Thymus (tissue), 11 donors: ENCODE results near the gene KCNH8. TPM values are rescaled to one million over a fixed set of nuclear protein-coding genes. Genes with fewer than 3 reads are reported as not detected.

ENCODE experiments used
- DNase-seq, 9 donors: peaks; one replicate each; pipeline ENCODE4 v3.0.0-alpha.2; 2013; ENCODE audit warnings: low spot score in 9 of 9, low read depth in 6 of 9, missing footprints in 1 of 9
- H3K27ac ChIP-seq, 2 donors: one replicate each; pipeline ENCODE4 v1.5.1; 2013; ENCODE audit warnings: control low read depth in 1 of 2, low read depth in 1 of 2, low read length in 1 of 2, mild to moderate bottlenecking in 1 of 2, moderate library complexity in 1 of 2
- H3K27me3 ChIP-seq, 2 donors: one replicate each; pipeline ENCODE4 v1.5.1; 2013; ENCODE audit warnings: low read length in 1 of 2; ENCODE audit not compliant: control insufficient read depth in 2 of 2, insufficient read depth in 1 of 2
- H3K36me3 ChIP-seq, 2 donors: one replicate each; pipeline ENCODE4 v1.5.1; 2013; ENCODE audit warnings: low read length in 1 of 2, mild to moderate bottlenecking in 1 of 2, moderate library complexity in 1 of 2; ENCODE audit not compliant: control insufficient read depth in 2 of 2, insufficient read depth in 2 of 2
- H3K4me1 ChIP-seq, 2 donors: one replicate each; pipeline ENCODE4 v1.5.1; 2013; ENCODE audit warnings: low read length in 2 of 2; ENCODE audit not compliant: control insufficient read depth in 2 of 2, insufficient read depth in 2 of 2
- H3K4me3 ChIP-seq, 2 donors: one replicate each; pipeline ENCODE4 v1.5.1; 2013; ENCODE audit warnings: low read length in 2 of 2, control low read depth in 1 of 2, mild to moderate bottlenecking in 1 of 2
- H3K9me3 ChIP-seq, 2 donors: one replicate each; pipeline ENCODE4 v1.5.1; 2013; ENCODE audit warnings: low read length in 1 of 2, mild to moderate bottlenecking in 1 of 2; ENCODE audit not compliant: control insufficient read depth in 2 of 2, insufficient read depth in 1 of 2
- WGBS: extraction: QIAGEN DNeasy Blood & Tissue Kit; methylation state at CpG from one replicate; pipeline ENCODE4 v1.1.7; 2013; 5-methylcytosine and 5-hydroxymethylcytosine counted together
- polyA plus RNA-seq: library from polyadenylated mRNA; stranded (reverse); fragments of 200-250 nt; gene quantifications from one replicate; pipeline ENCODE4 v1.2.3, GENCODE V29; 2013
- total RNA-seq: library from RNA; stranded (reverse); fragments of 120-200 nt; gene quantifications from one replicate; pipeline ENCODE4 v1.2.4, GENCODE V29; 2013
- donor health status: healthy.

KCNH8 gene
- total and polyA plus RNA-seq, 2 donors: 0.33 to 0.80 TPM

DNA sequence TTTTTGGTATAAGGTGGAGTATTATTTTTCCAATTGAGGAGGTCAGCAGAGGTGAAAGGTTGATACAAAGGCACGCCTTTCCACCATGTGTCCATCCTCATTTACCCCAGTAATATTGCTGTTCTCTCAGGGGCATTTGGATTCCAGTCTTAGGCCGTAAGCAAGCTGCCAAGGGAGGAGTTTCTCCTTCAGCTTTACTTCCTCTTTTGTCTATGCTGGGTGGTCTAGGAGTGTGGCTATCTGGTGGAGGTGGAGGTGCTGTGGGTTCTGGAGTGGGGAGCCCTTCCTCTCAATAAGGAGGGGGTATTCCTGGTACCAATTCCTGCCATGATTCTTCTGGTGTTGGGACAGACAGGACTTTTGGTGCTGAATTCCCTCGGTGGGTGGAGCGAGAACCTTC is 340.6 kb downstream of the KCNH8 start:
- Histone ChIP-seq H3K27ac (no peak overlapping the region), H3K4me1 (no peaks in the 10 kb centered on the region), H3K27me3 (no peaks in the 10 kb centered on the region), H3K4me3 (no peak overlapping the region), H3K36me3 (no peaks in the 10 kb centered on the region), H3K9me3 (no peaks in the 10 kb centered on the region)
- DNase-seq: no peak
- WGBS: 87% methylated on average over 4 of the region's 4 CpGs

- Histone ChIP-seq H3K9me3 (no peaks in the 10 kb centered on the region), H3K36me3 (no peaks in the 10 kb centered on the region), H3K4me1 (no peaks in the 10 kb centered on the region), H3K27ac (no peak overlapping the region), H3K4me3 (no peak overlapping the region), H3K27me3 (no peaks in the 10 kb centered on the region)
- WGBS: 95% methylated on average over 13 of the region's 13 CpGs
- DNase-seq: no peak
These were observed 341.6 kb downstream of the KCNH8 start for GRCh38 chr3:19489936-19490335.

- Histone ChIP-seq H3K9me3 (no peaks in the 10 kb centered on the region), H3K4me3 (no peak overlapping the region), H3K27me3 (no peaks in the 10 kb centered on the region), H3K27ac (no peak overlapping the region), H3K4me1 (no peaks in the 10 kb centered on the region), H3K36me3 (no peaks in the 10 kb centered on the region)
- WGBS: 97% methylated on average over 1 of the region's 1 CpG
- no peak for DNase-seq
These were observed 357.9 kb downstream of the KCNH8 start for GRCh38 chr3:19506171-19506570.

DNA sequence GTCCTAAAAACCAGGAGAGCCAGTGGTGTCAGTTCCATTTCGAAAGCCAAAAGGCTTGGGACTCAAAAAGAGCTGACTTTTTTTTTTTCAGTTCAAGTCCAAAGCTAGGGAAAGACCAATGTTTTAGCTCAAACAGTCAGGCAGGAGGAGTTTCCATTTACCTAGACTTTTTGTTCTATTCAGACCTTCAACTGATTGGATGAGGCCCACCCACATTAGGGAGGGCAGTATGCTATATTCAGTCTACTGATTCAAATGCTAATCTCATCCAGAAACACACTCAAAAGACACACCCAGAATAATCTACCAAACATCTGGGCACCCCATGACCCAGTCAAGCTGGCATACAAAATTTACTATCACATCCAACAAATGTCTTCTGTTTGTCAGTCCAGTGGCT is 374.0 kb downstream of the KCNH8 start:
- no peak overlapping the region for H3K27ac ChIP-seq
- no peaks in the 10 kb centered on the region for H3K27me3 ChIP-seq
- H3K4me1 ChIP-seq: no peaks in the 10 kb centered on the region
- 100% methylated on average over 1 of the region's 1 CpG for WGBS
- no peak for DNase-seq
- H3K36me3 ChIP-seq: no peaks in the 10 kb centered on the region
- H3K9me3 ChIP-seq: no peaks in the 10 kb centered on the region
- no peak overlapping the region for H3K4me3 ChIP-seq

DNA sequence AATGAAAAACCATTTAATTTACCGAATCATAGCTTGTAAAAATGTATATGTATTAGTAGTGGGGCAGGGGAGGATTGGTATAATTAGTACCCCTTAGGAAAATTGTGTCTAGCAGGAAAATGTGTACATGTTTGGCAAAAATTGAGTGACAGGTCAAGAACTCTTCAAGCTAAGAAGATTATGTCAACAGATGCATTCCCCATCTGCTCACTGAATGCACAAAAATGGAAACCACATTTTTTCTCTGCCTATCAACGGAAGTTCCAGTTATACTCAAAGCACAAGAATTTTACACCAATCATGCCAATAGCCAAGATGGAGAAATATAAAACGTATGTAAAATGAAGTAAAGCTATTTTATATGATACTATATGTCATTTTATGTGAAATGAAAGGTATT is 377.8 kb downstream of the KCNH8 start:
- no peak for DNase-seq
- Histone ChIP-seq H3K36me3 (no peaks in the 10 kb centered on the region), H3K9me3 (no peaks in the 10 kb centered on the region), H3K4me3 (no peak overlapping the region), H3K4me1 (no peaks in the 10 kb centered on the region), H3K27me3 (no peaks in the 10 kb centered on the region), H3K27ac (no peak overlapping the region)
- 96% methylated on average over 3 of the region's 3 CpGs for WGBS

- H3K4me3 ChIP-seq: no peak overlapping the region
- 97% methylated on average over 1 of the region's 1 CpG for WGBS
- no peaks in the 10 kb centered on the region for H3K36me3 ChIP-seq
- no peak overlapping the region for H3K27ac ChIP-seq
- no peaks in the 10 kb centered on the region for H3K4me1 ChIP-seq
- H3K9me3 ChIP-seq: no peaks in the 10 kb centered on the region
- DNase-seq: no peak
- no peaks in the 10 kb centered on the region for H3K27me3 ChIP-seq
These were observed 379.4 kb downstream of the KCNH8 start for GRCh38 chr3:19527746-19528145.

DNA sequence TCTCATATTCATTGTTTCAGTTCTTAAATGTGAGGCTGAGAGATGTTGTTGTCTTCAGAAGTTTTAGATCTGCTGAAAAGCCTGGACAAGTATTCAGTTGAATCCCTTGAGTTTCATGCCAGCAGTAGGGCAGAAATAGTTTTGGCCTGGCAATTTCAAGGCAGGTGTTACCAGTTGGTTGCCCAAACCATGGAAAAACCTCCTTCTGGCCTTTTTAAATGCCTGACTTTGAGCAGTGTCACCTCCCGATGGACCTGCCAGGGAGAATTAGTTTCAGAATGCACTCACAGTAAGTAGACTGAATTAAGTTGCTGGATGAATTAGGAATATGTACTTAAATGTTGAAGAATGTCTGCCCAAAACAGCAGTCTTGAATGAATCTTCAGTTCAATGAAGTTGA is 383.1 kb downstream of the KCNH8 start:
- Histone ChIP-seq H3K27me3 (no peaks in the 10 kb centered on the region), H3K27ac (no peak overlapping the region), H3K4me3 (no peak overlapping the region), H3K9me3 (no peaks in the 10 kb centered on the region), H3K4me1 (no peaks in the 10 kb centered on the region), H3K36me3 (no peaks in the 10 kb centered on the region)
- WGBS: 95% methylated on average over 1 of the region's 1 CpG
- no peak for DNase-seq

DNA sequence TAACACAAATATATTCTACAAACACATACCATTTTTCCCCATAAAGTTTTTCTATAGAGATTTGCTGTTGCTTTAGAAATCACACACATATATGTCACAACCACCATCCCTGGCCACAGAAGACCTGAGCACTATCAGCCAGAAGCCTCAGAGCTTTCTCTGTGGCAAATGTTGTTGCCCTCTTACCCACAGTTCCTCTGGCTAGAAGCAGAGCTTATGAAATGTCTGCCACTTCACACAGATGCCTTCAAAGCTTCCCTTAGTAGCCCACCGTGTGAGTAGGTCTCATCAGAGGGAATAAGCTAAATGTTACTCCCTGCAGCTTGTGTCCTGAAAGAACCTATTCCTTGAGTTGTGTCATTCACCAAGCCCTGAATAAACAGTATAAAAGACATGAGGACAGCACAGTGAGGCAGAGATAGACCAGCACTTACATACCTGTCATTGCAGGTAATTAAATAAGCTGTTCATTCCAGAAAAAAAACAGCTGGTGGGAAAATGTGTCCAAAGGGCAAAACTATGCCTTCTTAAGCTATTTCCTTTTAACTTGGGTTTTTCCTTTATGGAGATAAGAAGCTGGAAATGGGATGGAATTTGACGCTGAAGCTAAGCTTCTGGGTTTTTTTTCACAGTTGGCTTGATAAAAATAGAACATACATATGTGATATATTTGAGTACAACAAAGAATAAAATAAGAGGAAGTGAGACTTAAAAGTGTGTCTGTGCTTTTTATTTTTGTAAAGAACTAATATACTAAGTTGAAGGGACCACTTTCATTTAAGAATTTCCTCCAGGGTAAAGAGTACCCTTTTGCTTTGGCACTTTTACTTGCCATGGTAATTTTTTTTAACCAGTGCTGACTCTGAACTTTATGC is 391.4 kb downstream of the KCNH8 start:
- Histone ChIP-seq H3K36me3 (no peaks in the 10 kb centered on the region), H3K9me3 (no peaks in the 10 kb centered on the region), H3K4me1 (peaks cover 2 to 5% of the 10 kb centered on the region in 2 donors), H3K4me3 (no peak overlapping the region), H3K27ac (no peak overlapping the region), H3K27me3 (no peaks in the 10 kb centered on the region)
- peak in 3 of 9 donors; percentile 8 to 44 (median 11) for DNase-seq
- 5% methylated on average over 2 of the region's 2 CpGs for WGBS

- Histone ChIP-seq H3K9me3 (no peaks in the 10 kb centered on the region), H3K27me3 (no peaks in the 10 kb centered on the region), H3K36me3 (no peaks in the 10 kb centered on the region), H3K4me3 (no peak overlapping the region), H3K27ac (no peak overlapping the region), H3K4me1 (peaks cover 2 to 5% of the 10 kb centered on the region in 2 donors)
- DNase-seq: no peak
- WGBS: 91% methylated on average over 3 of the region's 3 CpGs
These were observed 392.2 kb downstream of the KCNH8 start for GRCh38 chr3:19540464-19540863.
